Measurements from ENCODE around the gene ZIC2. TPM values are rescaled to one million over a fixed set of nuclear protein-coding genes. Genes with fewer than 3 reads are reported as not detected.

Gene ZIC2
- total and polyA plus RNA-seq, 2 of the 4 experiments (the other 2 are of a cell fraction), result not detected

DNA sequence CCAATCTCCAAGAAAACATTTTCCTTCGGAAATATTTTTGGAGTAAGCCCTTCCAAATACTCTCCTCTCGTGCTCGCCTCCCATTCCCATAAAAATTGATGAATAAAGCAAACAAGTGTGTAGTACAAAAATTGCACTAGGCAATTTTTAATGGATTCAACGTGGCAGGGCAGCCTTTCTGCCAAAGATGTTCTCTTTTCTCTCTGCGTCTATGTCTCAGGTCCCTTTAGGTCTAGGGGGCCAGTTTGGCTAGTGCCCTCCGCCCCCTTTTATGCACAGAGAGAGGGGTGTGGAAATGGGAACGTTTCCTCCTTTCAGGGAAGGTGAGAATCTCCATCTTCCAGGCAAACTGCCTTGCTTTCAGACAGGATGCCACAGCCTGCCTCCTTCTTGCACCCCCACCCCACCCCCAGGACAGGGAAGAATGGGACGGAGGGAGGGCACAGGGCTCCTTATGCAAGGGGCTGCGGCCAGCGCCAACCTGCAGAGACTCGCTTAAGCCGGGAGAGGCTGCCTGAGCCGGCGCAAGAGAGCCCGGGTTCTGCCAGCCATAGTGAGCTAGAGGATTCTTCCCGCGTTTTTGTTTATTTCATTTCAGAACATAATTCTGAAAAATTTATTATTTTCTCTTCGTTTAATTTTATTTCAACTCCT is 2.7 kb upstream of the ZIC2 start:
- no peak for DNase-seq
- no peak overlapping the region for H4K8ac ChIP-seq (ENCODE audit: low read depth in 2 of 2, low read length in 2 of 2)
- no peak overlapping the region for H2BK5ac ChIP-seq (ENCODE audit: low read depth, low read length, poor library complexity, severe bottlenecking)
- H3K27ac ChIP-seq (ENCODE audit: insufficient read depth, low read length), result no peak overlapping the region
- no peak overlapping the region for H4K5ac ChIP-seq (ENCODE audit: low read depth, low read length)
- ATAC-seq (ENCODE audit: low read depth), result no peak
- H3K4ac ChIP-seq (ENCODE audit: low read depth, low read length), result no peak overlapping the region
- H2AFZ ChIP-seq (replicated peaks; ENCODE audit: low read length, poor library complexity), result no peak overlapping the region
- BruUV-seq (replicated peaks), result no TSS peak
- TF ChIP-seq MAZ (IDR thresholded peaks at IDR 0.05; ENCODE audit: borderline replicate concordance, low read depth, low read length), result no peak
- no peak for TF ChIP-seq RAD21 (IDR thresholded peaks at IDR 0.05; ENCODE audit: low read length)
- no peak for TF ChIP-seq MAFK (IDR thresholded peaks at IDR 0.05; ENCODE audit: low read depth, low read length)
- TF ChIP-seq, protein P1, sequence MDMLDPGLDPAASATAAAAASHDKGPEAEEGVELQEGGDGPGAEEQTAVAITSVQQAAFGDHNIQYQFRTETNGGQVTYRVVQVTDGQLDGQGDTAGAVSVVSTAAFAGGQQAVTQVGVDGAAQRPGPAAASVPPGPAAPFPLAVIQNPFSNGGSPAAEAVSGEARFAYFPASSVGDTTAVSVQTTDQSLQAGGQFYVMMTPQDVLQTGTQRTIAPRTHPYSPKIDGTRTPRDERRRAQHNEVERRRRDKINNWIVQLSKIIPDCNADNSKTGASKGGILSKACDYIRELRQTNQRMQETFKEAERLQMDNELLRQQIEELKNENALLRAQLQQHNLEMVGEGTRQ (IDR thresholded peaks at IDR 0.05; ENCODE audit: low read depth, low read length), result no peak
- no peak for TF ChIP-seq RFX5 (IDR thresholded peaks at IDR 0.05; ENCODE audit: low read depth, low read length)
- TF ChIP-seq, protein P2, sequence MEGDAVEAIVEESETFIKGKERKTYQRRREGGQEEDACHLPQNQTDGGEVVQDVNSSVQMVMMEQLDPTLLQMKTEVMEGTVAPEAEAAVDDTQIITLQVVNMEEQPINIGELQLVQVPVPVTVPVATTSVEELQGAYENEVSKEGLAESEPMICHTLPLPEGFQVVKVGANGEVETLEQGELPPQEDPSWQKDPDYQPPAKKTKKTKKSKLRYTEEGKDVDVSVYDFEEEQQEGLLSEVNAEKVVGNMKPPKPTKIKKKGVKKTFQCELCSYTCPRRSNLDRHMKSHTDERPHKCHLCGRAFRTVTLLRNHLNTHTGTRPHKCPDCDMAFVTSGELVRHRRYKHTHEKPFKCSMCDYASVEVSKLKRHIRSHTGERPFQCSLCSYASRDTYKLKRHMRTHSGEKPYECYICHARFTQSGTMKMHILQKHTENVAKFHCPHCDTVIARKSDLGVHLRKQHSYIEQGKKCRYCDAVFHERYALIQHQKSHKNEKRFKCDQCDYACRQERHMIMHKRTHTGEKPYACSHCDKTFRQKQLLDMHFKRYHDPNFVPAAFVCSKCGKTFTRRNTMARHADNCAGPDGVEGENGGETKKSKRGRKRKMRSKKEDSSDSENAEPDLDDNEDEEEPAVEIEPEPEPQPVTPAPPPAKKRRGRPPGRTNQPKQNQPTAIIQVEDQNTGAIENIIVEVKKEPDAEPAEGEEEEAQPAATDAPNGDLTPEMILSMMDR (conservative IDR thresholded peaks at IDR 0.05; ENCODE audit: low read depth, low read length), result no peak
- no peak for TF ChIP-seq RCOR1 (IDR thresholded peaks at IDR 0.05; ENCODE audit: insufficient replicate concordance, low read length)
- TF ChIP-seq CEBPB (IDR thresholded peaks at IDR 0.05; ENCODE audit: low read depth, low read length), result no peak
- TF ChIP-seq FOS (IDR thresholded peaks at IDR 0.05; ENCODE audit: low read depth, low read length), result no peak
- TF ChIP-seq MXI1 (IDR thresholded peaks at IDR 0.05; ENCODE audit: borderline replicate concordance, low read depth, low read length), result no peak
- no peak for TF ChIP-seq POLR2A (IDR thresholded peaks at IDR 0.05; ENCODE audit: low read depth, low read length)
- TF ChIP-seq NFE2L2 (IDR thresholded peaks at IDR 0.05; ENCODE audit: low read depth, low read length), result no peak
- no peak for TF ChIP-seq CHD1 (IDR thresholded peaks at IDR 0.05; ENCODE audit: low read depth, low read length)
- no peak for TF ChIP-seq BHLHE40 (IDR thresholded peaks at IDR 0.05; ENCODE audit: low read depth, low read length)
- no peak for TF ChIP-seq SMC3 (IDR thresholded peaks at IDR 0.05; ENCODE audit: low read depth, low read length)
- TF ChIP-seq, protein P3, sequence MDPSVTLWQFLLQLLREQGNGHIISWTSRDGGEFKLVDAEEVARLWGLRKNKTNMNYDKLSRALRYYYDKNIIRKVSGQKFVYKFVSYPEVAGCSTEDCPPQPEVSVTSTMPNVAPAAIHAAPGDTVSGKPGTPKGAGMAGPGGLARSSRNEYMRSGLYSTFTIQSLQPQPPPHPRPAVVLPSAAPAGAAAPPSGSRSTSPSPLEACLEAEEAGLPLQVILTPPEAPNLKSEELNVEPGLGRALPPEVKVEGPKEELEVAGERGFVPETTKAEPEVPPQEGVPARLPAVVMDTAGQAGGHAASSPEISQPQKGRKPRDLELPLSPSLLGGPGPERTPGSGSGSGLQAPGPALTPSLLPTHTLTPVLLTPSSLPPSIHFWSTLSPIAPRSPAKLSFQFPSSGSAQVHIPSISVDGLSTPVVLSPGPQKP (IDR thresholded peaks at IDR 0.05; ENCODE audit: borderline replicate concordance, low read depth, low read length), result no peak
- no CpG with 5 or more reads among the region's 18 CpGs for WGBS, 2 experiments (ENCODE audit: extremely low coverage in 2 of 2, insufficient read length in 1 of 2)
- no peak overlapping the region for H3K9ac ChIP-seq (ENCODE audit: low read depth, low read length)
- H3K9me3 ChIP-seq (ENCODE audit: control insufficient read depth, insufficient read depth, low read length), result peaks cover 18% of the 10 kb centered on the region
- H4K91ac ChIP-seq (ENCODE audit: insufficient read depth, low read depth, low read length), result no peak overlapping the region
- intact Hi-C loops (cut with micrococcal nuclease), result loop anchor here (10.0 kb wide), 1 partner anchor 536 kb away; no protein-coding TSS in a partner anchor
- no peak overlapping the region for H2AK9ac ChIP-seq (replicated peaks; ENCODE audit: low read depth, low read length, poor library complexity)
- H3K9me1 ChIP-seq (ENCODE audit: insufficient read depth, low read length), result no peaks in the 10 kb centered on the region
- H2AK5ac ChIP-seq (ENCODE audit: low read depth, low read length), result no peak overlapping the region
- no peak overlapping the region for H3K23ac ChIP-seq (ENCODE audit: low read depth, low read length)
- H2BK20ac ChIP-seq (ENCODE audit: low read depth, low read length), result no peak overlapping the region
- no peaks in the 10 kb centered on the region; the same call in 1 of the 2 replicates for H3K4me1 ChIP-seq (ENCODE audit: control insufficient read depth, insufficient read depth, low read length)
- H3K56ac ChIP-seq (ENCODE audit: extremely low read depth, insufficient read depth, low read length), result no peak overlapping the region
- POLR2A ChIA-PET (ENCODE audit: unreplicated experiment), result no interaction called here
- H3K4me3 ChIP-seq (ENCODE audit: insufficient read depth, low read depth, low read length), result no peak overlapping the region
- H3K4me2 ChIP-seq (ENCODE audit: low read depth, low read length), result peak overlapping the region; percentile 69; the same call in 1 of the 2 replicates
- dilution Hi-C loops (cut with HindIII; ENCODE audit: low sequenced_read_pairs, unreplicated experiment), result no loop called here
- no peaks in the 10 kb centered on the region for H3K79me1 ChIP-seq (ENCODE audit: low read depth in 1 of 2, low read length in 2 of 2)
- H3K27me3 ChIP-seq (ENCODE audit: control insufficient read depth, insufficient read depth, low read length), result peaks cover 89% of the 10 kb centered on the region
- in situ Hi-C loops (cut with MboI; ENCODE audit: low sequenced_read_pairs), result no loop called here
- no peak overlapping the region for H3K18ac ChIP-seq (ENCODE audit: low read depth, low read length)
- no peak overlapping the region for H2BK120ac ChIP-seq (ENCODE audit: low read depth, low read length)
- peaks cover 6% of the 10 kb centered on the region for H4K20me1 ChIP-seq (ENCODE audit: insufficient read depth, low read length)
- CTCF ChIA-PET, result no interaction called here
- no peak overlapping the region for H2BK15ac ChIP-seq (ENCODE audit: low read depth, low read length)
- H3K14ac ChIP-seq (replicated peaks; ENCODE audit: low read depth, low read length), result no peak overlapping the region
- no peaks in the 10 kb centered on the region for H3K36me3 ChIP-seq (ENCODE audit: control insufficient read depth, insufficient read depth, low read length)

Measured in IMR-90 (cell line).